ENCODE results near the gene PARP1.
"Not testable (repeated sequence)": the region's sequence is repeated elsewhere in the genome, so short reads cannot be mapped to it uniquely, and the experiment has no call there.

Gene PARP1

DNA sequence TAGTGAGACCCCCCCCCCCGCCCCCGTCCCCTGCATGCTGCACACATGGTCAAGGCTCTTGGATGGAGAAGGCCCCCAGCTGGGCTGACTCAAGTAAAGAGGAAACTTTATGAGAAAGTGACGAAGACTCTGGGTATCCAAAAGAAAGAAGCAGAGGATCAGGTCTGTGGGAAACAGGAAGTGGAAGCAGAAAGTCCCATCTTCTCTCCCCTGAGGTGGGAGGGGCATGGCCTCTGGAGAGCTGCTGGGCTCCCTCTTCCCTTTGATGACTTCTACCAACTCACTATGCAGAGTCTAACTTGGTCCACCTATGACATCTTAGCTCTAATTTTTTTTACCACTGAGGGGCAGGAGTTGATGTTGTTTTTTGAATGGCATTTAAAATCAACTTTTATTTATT lies 56.2 kb downstream of the PARP1 start:
- no peak for DNase-seq (ENCODE audit: low spot score)

- DNase-seq (ENCODE audit: low spot score): no peak
Measured at GRCh38 chr1:226350519-226350865, 57.4 kb downstream of the PARP1 start.

DNA sequence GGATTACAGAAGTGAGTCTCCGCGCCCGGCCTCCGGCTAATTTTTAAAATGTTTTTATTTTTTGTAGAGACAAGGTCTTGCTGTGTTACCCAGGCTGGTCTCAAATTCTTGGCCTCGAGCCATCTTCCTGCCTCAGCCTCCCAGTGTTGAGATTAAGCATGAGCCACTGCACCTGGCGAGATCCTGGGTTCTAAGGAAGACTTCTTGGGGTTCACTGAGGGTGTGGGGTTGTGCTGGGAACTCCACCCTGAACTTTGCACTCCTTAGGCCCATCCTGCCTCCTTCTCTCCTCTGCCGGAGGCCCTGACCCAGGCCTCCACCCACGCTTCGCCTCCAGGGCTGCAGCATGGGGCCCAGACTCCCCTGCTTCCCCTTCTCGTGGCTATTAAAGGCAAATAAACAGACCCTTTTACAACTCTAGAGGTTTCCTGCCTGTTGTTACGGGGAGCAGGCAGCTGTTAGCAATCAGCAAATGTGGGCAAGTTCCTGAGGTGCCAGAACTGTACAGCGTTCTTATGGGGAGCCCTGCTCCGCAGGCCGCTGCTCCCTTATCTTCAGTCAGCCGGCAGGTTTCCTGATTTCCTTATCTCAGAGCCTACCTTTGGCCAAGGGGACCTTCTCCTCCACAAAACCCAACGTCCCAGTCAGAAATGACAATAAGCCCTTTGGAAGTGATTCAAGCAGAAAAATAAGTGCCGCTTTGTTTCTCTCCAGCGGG lies 57.9 kb downstream of the PARP1 start:
- no peak for DNase-seq (ENCODE audit: low spot score)

DNA sequence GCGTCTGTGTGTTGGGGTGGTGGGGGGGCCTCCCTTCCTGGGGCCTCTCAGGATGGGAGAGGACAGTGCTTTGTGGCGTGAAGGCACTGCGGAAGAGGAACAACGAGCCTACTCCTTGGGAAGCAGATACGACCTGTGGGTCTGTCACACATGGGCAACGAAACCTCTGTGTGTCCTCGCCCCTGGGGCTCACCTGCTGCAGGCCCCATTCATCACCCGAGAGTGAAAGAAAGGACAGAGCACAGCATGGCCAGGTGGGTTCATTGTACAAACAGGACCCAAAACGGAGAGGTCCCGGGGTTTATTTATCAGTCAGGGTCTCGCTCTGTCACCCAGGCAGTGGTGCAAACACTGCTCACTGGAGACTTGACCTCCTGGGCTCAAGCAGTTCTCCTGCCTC lies 58.8 kb downstream of the PARP1 start:
- DNase-seq (ENCODE audit: low spot score): no peak

DNA sequence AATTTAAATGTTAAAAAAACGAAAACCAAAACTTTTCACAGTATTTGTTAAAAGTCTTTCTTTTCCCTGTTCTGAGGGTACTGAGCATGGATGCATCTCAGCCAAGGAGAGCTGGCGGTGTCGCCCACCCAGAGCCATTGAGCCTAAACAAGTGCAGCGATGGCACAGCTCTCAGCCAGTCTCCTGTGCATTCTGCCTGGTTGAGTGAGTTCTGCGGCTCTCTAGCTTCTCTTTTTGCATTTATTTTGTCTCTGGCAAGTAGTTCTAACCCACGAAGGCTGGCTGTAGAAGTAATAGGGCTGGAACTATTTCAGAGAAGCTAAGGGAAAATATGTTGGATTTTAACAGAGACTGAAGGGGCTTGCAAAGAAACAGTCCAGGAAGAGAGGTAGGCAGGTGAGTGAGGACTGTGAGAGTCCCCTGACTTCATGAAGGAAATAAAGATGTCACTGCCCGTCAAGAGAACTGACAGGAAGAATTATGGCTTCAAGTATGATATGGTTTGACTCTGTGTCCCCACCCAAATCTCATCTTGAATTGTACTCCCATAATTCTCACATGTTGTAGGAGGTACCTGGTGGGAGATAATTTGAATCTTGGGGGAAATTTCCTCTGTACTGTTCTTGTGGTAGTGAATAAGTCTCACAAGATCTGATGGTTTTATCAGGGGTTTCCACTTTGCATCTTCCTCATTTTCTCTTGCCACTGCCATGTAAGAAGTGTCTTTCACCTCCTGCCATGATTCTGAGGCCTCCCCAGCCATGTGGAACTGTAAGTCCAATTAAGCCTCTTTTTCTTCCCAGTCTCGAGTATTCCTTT lies 63.2 kb downstream of the PARP1 start:
- no peak for DNase-seq (ENCODE audit: low spot score)

DNA sequence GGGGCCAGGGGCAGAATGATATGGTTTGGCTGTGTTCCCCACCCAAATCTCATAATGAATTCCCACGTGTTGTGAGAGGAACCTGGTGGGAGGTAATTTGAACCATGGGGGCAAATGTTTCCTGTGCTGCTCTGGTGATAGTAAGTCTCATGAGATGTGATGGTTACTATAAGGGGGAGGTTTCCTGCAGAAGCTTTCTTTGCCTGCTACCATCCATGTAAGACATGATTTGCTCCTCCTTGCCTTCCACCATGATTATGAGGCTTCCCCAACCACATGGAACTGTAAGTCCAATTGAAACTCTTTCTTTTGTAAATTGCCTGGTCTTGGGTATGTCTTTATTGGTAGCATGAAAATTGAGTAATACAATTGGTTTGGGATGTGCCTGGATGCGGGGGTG lies 65.2 kb downstream of the PARP1 start:
- no peak for DNase-seq (ENCODE audit: low spot score)

DNA sequence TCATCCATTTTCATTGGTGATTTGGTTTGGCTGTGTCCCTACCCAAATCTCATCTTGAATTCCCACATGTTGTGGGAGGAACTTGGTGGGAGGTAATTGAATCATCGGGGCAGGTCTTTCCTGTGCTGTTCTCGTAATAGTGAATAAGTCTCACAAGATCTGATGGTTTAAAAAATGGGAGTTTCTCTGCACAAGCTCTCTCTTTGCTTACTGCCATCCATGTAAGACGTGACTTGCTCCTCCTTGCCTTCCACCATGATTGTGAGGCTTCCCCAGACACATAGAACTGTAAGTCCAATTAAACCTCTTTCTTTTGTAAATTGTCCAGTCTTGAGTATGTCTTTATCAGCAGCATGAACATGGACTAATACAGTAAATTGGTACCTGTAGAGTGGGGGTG lies 67.8 kb downstream of the PARP1 start:
- DNase-seq (ENCODE audit: low spot score): not testable (repeated sequence)

- no peak for DNase-seq (ENCODE audit: low spot score)
Measured at GRCh38 chr1:226337276-226337875, 70.5 kb downstream of the PARP1 start.

GRCh38 chr1:226335661-226336060 lies 72.2 kb downstream of the PARP1 start:
- no peak for DNase-seq (ENCODE audit: low spot score)

GRCh38 chr1:226332947-226333346 lies 74.9 kb downstream of the PARP1 start:
- no peak for DNase-seq (ENCODE audit: low spot score)

DNA sequence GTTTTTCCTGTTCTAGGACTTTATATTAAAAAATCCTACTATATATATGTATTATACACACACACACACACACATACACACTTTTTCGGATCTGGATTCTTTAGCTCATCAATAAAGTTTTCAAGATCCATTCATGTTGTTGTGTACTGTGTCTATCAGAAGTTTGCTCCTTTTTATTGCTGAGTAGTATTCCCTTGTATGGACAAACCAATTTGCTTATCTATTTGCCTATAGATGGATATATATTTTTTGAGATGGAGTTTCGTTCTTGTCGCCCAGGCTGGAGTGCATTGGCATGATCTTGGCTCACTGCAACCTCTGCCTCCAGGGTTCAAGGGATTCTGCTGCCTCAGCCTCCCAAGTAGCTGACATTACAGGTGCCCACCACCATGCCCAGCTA lies 78.7 kb downstream of the PARP1 start:
- DNase-seq (ENCODE audit: low spot score): no peak

DNA sequence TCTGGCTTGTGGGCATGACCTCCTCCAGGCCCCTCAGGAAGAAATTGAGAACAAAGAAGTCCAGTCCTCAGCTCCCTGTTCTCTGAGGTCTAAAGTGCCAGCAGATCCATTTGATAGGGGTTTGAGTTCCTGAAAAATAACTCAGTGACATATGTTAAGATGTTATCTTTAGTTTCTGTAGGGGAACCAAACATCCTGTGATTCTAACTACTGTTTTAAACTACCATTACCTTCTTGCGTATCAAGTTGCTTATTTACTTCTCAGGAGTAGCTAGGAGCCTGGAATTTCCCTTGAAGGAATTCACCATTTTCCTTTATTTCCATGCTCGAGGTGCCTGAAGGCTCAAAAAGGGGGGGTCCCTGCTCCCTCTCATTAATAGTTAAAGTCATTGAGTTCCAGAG lies 80.1 kb downstream of the PARP1 start:
- no peak for DNase-seq (ENCODE audit: low spot score)

DNA sequence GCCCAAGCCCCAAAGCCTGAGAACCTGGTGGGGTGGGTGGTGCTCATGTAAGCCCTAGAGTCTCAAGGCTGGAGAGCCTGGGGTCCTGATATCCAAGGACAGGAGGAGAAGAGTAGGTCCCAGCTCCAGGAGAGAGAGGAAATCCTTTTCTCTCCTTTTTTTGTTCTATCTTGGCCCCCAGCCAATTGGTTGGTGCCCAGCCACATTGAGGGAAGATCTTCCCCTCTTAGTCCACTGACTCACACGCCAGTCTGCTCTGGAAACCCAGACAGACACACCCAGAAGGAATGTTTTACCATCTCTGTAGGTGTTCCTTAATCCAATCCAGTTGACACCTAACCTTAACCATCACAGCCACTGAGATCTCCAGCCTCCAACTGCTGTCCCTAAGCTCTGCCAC lies 82.7 kb downstream of the PARP1 start:
- DNase-seq (ENCODE audit: low spot score): no peak

DNA sequence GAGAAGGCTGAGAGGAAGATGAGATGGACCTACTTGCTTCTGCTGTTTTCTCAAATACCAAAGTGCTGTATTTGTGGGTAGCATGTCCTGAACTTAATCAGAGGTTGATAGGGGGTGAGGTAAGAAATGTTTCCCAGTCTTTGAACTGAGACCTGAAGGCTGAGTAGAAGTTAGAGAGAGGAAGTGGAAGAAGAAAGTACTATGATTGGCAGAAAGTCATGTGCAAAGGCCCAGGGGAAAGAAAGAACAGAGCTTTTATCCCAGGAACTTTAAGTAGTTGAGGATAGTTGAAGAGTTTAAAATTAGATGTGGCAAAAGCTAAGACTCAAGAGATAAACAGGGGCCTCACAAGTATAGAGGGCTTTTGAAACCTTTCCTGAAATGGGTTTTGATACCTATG lies 83.4 kb downstream of the PARP1 start:
- DNase-seq (ENCODE audit: low spot score): no peak

GRCh38 chr1:226322986-226323385 lies 84.9 kb downstream of the PARP1 start:
- no peak for DNase-seq (ENCODE audit: low spot score)

DNA sequence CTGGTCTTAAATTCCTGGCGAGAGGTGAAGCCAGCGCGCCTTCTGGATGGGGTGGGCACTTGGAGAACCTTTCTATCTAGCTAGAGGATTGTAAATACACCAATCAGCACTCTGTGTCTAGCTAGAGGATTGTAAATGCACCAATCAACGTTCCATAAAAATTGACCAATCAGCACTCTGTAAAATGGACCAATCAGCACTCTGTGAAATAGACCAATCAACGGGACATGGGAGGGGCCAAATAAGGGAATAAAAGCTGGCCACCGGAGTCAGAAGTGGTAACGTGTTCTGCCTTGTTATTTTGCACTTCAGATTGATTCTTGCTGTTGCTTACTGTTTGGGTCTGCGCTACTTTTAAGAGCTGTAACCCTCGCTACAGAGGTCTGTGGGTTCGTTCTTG lies 87.0 kb downstream of the PARP1 start:
- no peak for DNase-seq (ENCODE audit: low spot score)

GRCh38 chr1:226318471-226318870 lies 89.4 kb downstream of the PARP1 start:
- no peak for DNase-seq (ENCODE audit: low spot score)

DNA sequence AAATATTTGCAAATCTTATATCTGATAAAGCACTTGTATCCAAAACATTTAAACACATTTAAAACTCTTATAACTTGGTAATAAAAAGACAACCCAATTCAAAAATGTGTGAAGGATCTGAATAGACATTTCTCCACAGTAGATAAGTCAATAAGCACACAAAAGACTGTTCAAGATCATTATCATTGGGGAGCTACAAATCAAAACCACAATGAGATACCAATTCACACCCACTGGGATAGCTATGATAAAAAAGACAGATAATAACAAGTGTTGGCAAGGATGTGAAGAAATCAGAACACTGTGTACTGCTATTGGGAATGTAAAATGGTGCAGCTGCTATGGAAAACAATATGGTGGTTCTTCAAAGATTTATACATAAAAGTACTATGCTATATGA lies 93.8 kb downstream of the PARP1 start:
- no peak for DNase-seq (ENCODE audit: low spot score)

DNA sequence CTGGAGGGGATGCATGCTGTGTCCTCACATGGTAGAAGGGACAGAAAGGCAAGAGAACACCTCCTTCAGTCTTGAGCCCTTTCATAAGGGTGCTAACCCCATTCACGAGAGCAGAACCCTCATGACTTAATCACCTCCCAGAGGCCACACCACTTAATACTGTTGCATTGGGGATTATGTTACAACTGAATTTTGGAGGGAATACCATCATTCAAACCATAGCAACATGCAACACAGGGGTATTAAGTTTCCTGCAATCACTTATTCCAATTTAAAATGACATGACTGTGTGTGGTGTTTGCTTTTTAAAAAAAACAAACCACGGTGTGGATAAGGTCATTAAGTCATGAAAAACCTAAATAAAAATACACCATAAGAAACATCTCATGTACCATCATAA lies 95.8 kb downstream of the PARP1 start:
- no peak for DNase-seq (ENCODE audit: low spot score)

DNA sequence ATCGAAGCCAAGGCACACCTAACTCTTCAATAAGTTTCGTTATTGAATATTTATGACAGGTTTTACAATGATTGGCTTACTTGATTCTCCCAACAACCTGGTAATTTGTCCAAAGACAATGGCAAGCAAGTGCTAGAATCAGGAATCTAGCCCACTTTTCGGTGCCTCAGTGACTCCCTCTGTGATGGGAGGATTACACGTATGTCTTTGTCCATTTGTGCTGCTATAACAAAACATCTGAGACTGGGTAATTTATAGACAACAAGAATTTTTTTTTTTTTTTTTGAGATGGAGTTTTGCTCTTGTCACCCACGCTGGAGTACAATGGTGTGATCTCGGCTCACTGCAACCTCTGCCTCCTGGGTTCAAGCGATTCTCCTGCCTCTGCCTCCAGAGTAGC lies 96.5 kb downstream of the PARP1 start:
- DNase-seq (ENCODE audit: low spot score): no peak

Measured in iPS-NIHi11 (cell line).